Endometrial microvascular endothelial cells (primary cell): ENCODE measurements around the gene CACNB2. TPM values are rescaled to one million over a fixed set of nuclear protein-coding genes. Genes with fewer than 3 reads are reported as not detected.

Experiments
- in situ Hi-C: cut with HindIII; loops from 2 replicates; pipeline ENCODE4 v1.10.0; 2017; ENCODE audit warnings: low sequenced_read_pairs, low pct_unique_long_range_greater_than_20kb; ENCODE audit errors: inconsistent ontology term
- total RNA-seq: library from RNA; depleted of rRNA; stranded (reverse); fragments of >200 nt; gene quantifications from one replicate; pipeline ENCODE4 v1.2.3, GENCODE V29; 2015; ENCODE audit errors: inconsistent ontology term

Gene CACNB2
- total RNA-seq, 1 donor from 2014 or later = not detected

DNA sequence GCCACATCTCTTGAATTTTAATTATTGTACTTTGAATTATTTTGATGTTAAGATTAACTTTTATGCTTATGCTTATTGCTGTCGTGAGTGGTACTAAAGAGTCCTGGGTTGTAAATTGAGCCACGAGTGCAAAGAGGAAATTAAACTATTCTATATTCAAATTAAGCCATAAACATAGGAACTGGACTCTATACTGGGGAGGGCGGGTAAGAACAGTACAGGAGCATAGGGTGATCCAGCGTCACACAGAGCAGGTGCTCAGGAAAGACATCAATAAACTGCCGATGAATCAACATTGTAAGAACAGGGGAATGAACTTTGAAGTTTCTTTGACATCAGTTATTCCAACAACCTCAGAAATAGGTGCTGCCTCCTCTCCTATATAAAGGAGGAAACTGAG is 219.6 kb downstream of the CACNB2 start:
- in situ Hi-C loops = no loop called here

DNA sequence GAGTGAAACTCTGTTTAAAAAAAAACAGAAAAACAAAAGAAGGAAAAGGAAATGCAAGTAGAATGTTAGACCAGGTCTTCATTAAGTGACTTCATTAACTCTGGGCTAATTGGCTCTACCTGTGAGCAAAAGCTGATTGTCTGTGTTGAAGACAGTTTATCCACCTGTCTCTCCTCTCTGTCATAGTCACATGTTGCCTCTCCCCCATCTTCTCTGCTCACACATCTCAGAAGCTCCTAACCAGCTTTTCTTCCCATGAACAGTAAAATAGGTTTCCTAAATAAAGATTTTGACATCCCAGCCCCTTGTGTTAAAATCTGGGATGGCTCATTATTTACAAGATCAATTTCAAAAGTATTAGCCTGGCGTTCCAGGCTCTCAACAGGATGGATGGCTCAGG is 222.7 kb downstream of the CACNB2 start:
- in situ Hi-C loops = no loop called here

DNA sequence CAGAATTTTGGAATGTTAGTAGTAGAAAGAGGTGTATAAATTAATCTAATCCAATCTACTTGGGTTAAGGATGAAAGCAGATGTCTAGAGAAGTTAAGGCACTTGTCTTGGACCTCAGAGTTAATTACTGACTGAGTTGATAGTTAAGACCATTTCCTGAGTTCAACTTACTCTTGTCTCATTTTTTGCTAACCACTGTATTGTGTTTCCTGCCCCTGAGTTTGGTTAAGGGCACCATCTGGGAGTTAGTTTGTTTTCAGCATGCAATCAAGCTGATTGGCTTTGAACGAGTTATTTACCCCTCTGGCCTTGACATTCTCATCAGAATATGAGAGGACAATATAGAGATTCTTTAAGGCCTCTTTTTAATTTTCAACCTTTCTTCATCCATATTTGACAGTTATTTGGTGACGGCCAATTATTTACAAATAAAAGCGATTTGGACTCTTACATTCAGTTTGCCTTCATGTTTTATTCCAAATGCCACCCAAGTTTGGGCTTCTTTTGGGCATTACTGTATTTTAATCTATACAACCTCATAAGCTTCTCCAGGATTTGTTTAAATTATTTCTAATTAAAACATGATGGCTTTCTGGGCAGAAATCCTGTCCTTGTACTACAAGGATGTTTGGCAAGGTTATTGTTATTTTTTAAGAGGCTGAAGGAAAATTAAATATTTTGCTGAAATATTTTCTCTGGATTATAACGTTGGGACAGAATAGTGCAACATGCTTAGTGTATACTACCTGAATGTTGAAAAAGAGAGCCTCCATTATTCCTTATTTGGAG is 225.0 kb downstream of the CACNB2 start:
- in situ Hi-C loops = no loop called here

DNA sequence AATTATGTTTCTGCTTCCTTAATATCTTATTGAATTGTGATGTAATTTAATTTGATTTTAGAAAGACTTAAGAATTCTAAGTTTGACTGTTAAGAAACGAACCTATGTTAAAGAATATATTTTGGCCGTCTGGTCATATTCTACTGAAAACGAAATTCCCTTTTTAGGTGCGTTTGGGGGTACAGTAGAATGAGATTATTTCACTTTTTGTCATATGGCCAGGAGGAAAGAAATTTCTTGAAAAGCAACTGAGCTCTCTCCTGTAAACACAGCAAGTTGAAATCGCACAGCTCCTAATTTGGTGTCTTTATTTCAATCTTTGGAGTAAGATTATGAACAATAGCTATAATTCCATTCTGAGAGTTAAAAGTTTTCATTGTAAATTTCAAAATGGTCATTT is 227.6 kb downstream of the CACNB2 start:
- in situ Hi-C loops = no loop called here

DNA sequence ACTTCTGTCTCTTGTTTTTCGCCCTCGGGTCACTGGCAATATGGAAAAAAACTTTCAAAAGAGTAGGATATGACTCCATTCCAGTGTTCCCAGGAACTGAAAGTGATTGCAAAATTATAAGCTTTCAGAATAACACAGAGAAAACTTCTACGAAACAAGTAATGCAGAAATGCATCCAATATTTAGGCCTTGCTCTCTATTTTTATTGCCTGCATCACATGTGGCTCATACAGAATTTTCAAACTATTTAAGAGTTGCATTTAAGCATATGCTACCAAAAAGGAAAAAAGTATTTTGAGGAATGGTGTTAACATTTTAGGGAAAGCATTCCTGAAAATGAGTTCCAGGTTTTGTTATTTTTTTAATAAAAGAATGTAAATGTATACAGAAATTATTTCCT is 228.0 kb downstream of the CACNB2 start:
- in situ Hi-C loops = no loop called here

DNA sequence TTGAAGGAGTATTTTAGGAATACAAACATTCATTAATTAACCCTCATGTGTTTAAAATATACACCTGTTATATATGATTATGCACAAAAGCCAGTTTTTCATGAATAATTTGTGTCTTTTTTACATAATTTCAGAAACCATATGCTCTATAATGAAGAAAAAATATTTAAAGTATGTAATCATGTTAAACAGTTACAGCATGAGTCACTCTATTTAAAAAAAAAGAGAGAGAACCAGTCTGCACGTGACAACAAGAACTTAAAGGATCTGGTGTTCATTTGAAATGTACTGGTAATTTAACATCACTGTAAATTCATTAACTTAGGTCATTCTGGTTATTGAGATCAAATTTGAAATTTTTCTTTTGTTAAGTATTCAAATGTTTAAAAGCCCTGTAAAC is 228.5 kb downstream of the CACNB2 start:
- in situ Hi-C loops = no loop called here

DNA sequence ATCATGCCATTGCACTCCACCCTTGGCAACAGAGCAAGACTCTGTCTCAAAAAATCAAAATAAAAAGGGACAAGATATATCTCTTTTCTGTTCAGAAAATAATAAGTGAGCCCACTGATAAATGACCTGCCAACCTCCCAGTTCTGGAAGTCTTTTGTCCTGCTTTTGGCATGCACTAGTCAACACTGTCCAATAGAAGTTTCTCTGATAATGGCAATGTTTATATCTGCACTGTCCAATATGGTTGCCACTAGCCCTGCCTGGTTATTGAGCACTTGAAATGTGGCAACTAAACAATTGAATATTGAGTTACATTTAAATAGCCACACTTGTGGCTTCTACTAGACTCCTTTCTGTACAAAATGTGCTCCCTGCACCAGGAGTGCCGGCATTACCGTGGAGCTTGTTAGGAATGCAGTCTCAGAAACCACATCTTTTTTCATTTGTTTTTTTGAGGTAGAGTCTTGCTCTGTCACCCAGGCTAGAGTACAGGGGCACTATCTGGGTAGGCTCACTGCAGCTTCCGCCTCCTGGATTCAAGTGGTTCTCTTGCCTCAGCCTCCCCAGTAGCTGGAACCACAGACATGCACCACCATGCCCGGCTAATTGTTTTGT is 229.7 kb downstream of the CACNB2 start:
- in situ Hi-C loops = no loop called here

DNA sequence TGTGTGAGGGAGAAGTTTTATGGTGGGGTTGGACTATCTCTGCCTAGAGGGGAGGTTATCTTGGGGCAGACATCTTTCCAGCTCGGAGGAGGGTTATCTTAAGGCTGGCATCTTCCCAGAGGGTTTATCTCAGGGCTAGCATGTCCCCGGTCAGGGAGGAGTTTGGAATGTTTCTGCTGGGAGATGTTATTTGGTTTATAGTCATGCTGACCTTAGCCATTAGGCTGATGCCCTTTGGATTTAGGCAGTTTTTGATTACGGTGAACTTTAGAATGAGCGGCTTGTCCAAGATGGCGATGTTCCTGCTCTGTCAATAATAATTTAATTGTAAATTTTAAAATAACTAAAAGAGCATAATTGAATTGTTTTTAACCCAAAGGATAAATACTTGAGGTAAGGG is 236.4 kb downstream of the CACNB2 start:
- in situ Hi-C loops = no loop called here

DNA sequence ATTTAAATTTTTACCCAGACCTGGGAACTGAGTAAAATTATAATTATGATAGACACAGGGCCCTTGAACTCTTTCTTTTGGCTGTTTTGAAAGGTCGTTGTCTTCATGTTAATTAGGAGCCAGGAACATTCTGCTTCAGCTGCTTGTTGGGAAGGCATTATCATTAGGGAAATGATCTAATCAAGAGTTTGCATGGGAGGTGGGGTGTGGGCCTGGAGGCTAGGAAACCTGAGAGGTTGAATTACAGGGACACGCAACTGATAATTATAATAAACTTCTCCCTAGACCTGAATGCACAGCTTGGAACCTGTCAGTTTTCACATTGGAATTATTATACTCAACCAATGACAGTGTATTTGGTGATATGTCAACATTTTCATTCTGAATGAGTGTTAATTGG is 237.7 kb downstream of the CACNB2 start:
- in situ Hi-C loops = no loop called here

DNA sequence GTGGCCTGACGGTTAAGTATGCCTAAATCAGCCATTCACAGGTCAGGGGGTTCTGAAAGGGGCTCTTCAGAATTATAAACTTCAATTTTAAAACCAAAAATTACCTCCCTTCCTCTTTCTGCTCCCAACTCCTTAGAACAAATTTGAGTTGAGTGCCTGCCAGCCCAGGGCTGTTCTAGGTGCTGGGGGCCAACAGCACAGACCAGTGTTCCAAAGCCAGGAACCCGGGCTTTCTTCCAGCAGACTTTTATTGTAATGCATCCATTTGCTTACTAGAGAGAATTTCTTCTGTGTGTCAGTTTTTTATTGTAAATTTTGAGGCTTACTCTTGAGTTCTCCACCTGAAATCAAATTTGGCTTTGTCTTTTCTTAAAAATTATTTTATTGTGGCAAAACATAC is 238.5 kb downstream of the CACNB2 start:
- in situ Hi-C loops = no loop called here

DNA sequence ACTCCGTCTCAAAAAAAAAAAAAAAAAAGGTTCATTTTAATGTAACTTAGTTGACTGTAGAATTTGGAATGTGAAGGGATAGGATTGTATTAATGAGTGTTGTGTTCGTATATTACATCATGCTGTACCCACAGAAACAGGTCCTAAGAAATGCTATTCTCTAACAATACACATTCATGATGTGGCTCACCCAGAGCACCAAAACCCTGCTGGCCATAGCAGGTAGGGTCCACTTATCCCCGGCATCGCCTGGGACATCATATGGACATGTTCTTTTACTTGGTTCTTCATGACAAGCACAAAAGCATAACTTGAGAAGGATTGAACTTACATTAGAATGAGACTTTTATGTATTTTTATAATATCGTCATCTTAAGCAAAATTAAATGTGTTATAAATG is 241.5 kb downstream of the CACNB2 start:
- in situ Hi-C loops = no loop called here

DNA sequence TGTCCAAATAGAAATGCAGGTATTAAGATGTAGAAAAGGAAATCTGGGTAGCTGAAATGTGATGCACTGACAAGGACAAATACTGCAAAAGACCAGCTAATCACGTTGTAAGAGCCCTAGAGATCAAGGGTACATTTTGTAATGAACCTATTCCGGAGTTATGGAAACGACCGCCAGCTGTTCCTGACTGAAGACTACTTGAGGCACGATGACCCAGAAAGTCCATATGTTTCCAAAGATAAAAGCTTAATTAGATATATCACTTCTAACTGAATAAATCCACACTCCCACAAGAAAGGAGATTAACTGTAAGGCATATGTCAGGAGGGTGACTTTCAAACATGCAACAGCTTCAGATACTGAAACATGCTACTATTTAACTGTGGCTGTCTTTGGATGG is 257.7 kb downstream of the CACNB2 start:
- in situ Hi-C loops = no loop called here

DNA sequence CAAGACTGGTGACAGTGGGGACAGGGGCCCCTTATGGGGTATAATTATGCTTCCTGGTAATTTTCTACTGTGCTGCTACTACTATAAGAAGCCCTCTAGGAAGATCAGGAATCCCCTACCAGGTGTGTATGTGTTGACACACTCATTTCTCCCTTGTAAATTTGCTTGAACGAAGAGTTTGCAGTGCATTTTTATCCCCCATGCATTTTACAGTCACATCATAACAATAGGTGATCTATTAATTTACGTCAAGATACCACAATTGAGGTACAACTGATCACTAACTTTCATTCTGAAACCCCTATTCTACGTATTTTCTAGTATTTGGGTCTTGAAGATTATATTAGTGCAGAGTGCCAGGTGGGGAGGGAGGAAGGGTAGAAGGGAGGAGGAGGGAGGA is 258.9 kb downstream of the CACNB2 start:
- in situ Hi-C loops = no loop called here

DNA sequence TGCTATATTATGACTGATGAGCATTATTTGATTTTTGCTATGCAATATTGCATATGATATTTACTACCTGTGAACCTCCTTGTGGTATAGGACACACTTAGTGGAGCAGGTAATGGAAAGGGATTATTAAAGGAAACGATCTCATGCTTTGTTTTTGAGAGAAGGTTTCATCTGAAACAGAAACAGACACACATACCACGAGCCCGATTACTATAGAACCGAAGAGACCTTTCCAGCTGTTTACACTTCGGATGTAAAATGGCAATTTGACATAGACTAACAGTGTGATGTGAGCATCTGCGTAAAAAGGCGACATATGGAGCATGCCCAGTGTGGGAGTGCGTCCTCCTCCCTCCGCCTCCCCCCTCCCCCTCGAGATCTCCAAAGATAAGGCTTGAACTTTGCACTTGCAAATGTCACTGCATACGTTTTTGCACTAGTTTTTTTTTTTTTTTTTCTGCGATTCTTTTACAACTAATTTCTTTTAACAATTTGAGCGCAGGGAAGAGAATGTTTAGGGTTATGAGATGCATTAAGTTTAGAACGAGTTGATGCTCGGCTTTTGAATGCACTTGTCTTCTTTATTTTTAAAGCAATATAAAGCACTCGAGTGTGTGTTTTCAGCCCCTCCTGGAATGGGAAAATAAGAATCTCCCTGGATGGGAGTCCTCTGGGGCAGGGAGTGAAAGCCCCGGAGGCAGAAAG is 260.1 kb downstream of the CACNB2 start:
- in situ Hi-C loops = no loop called here

DNA sequence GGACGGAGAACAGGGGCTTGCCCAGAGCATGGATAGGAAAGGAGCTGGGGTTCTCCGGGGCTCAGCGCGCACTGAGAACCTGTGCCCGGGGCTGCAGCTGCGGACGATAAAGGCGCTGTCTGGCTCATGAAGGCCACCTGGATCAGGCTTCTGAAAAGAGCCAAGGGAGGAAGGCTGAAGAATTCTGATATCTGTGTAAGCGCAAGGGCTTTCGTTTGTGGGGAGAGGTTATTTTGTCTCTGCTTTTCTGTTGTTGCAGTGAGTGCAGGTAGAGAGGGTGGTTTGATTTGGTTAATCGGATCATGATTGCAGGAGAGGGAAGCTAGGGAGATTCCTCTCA is 260.7 kb downstream of the CACNB2 start:
- in situ Hi-C loops = no loop called here

DNA sequence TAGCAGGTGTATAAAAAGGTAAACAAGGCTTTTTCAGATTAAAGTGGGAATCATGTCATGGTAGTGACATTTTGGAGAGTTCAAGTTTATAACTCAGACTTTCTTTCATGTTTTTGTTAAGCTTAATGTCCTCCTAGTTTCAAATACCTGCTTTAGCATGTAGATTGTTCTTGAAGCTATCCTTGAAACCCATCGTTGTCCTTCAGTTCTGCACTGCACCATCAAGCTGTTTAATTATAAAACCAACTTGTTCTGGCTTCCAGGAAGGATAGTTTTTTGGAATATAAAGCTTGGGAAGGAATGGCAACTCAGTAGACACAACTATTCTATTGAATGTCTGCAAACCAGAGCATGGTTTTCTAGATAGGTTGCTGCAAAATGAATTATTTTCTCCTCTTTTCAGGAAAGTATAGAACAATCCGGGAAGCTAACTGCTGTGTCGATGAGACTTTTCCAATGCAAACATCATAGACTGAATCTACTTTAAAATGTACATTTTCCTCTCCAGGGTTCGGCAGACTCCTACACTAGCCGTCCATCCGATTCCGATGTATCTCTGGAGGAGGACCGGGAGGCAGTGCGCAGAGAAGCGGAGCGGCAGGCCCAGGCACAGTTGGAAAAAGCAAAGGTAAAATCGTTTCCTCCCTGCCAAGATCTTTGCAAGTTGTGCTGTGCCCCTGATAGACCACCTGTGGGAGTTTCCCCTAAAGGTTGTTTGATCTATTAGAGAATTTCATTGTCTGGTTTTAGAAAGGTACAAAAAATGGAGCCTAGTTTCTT is 261.4 kb downstream of the CACNB2 start:
- in situ Hi-C loops = no loop called here

DNA sequence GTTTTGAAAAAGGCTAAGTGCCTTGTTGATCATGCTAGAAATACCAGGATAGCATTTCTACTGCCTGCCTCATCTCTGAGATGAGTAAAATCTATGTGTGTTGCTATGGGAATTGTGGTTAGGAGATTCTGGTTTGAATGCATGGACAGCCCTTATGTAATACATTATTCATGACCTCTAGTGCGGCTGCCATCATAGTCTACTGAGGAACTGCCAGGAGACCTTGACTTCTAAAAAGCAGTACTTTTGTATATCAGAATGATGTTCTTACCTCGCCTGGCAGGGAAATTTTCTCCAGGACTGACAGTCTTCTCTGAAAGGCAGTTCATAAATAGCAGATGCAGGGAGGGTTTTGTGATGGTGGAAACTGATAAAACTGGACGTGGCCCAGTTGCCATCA is 262.6 kb downstream of the CACNB2 start:
- in situ Hi-C loops = no loop called here

DNA sequence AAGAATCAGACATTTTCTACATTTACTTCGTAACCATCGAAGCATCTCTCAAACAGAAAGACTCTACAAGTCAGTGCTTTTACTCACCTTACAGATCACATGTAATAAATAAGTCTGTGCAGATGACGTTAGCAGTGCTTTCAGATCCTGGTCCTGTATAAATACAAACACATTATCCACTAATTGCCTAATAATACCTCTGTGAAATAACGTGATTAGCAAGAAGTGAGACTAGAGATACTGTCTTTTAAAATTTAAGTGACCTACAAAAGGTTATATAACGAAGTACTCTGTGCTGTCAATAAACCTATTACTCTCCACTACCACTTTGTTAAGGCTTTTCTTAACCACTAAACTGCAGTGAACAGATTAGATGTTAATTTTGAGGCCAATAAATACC is 264.3 kb downstream of the CACNB2 start:
- in situ Hi-C loops = no loop called here

DNA sequence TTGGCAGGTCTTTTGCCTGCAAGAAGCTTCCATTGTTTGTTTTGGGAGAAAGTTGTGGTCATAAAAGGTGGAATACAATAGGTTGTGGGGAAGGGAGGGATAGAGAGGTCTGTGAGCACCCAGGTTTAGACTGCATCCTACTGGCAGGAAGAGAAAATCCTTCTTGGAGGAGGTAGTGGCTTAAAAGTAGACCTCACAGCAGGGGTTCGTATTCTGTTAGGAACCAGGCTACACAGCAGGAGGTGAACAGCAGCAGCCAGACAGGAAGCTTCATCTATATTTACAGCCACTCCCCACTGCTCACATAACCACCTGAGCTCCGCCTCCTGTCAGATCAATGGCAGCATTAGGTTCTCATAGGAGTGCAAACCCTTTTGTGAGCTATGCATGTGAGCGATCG is 265.9 kb downstream of the CACNB2 start:
- in situ Hi-C loops = no loop called here
